ENCODE measurements around the gene OR2B2. TPM values are rescaled to one million over a fixed set of nuclear protein-coding genes. Genes with fewer than 3 reads are reported as not detected.

The OR2B2 gene
- polyA plus RNA-seq, 2 of the 4 experiments (the other 2 are of a cell fraction) = not detected

GRCh38 chr6:27891320-27891875 is 20.8 kb downstream of the OR2B2 start:
- Histone ChIP-seq H3K9me3 (no peaks in the 10 kb centered on the region), H3K4me2 (peak overlapping the region; percentile 94), H3K4me3 (peak overlapping the region; percentile 73), H3K4me1 (peaks cover 19% of the 10 kb centered on the region), H3K27ac (peak overlapping the region; percentile 87 to 96)
- FAIRE-seq = no peak
- WGBS (ENCODE audit: missing lambda C conversion rate) = 3% methylated on average over 7 of the region's 7 CpGs
- no peak for ATAC-seq
- DNase-seq (ENCODE audit: low read depth in 1 of 2, low spot score in 1 of 2) = no peak
- ChIA-PET CTCF (interaction anchor here (1.8 to 2.3 kb wide), 2 partner anchors 18 to 25 kb away, joined by 6 to 9 read pairs; a partner anchor contains a TSS), POLR2A (interaction anchor here (0.6 to 3.5 kb wide), 16 partner anchors 11 to 1767 kb away, joined by 3 to 114 read pairs (median 5); a partner anchor contains a TSS)
- no peak for TF ChIP-seq RNF2 (IDR thresholded peaks at IDR 0.05; ENCODE audit: borderline replicate concordance, low read depth)
- no peak for TF ChIP-seq RAD21 (conservative IDR thresholded peaks at IDR 0.05 in 1 of 2, IDR thresholded peaks at IDR 0.05 in 1 of 2)
- no peak for TF ChIP-seq JUNB (IDR thresholded peaks at IDR 0.05)
- no peak for TF ChIP-seq FOXS1 (CRISPR knock-in tag; IDR thresholded peaks at IDR 0.05)
- no peak for TF ChIP-seq SREBF2 (IDR thresholded peaks at IDR 0.05)
- TF ChIP-seq CEBPB (IDR thresholded peaks at IDR 0.05) = no peak
- no peak for TF ChIP-seq MAFK (IDR thresholded peaks at IDR 0.05; ENCODE audit: partially characterized antibody)
- TF ChIP-seq CHD4 (IDR thresholded peaks at IDR 0.05; ENCODE audit: borderline replicate concordance) = no peak
- no peak for TF ChIP-seq MAX (IDR thresholded peaks at IDR 0.05)
- TF ChIP-seq MYC (IDR thresholded peaks at IDR 0.05; ENCODE audit: borderline replicate concordance, low read length) = no peak
- no peak for TF ChIP-seq HDAC2 (IDR thresholded peaks at IDR 0.05)

- peak; percentile 60 to 70 for ATAC-seq
- H3K27ac ChIP-seq = peak overlapping the region; percentile 87 to 96
- peak; percentile 66 to 94 for DNase-seq (ENCODE audit: low read depth in 1 of 2, low spot score in 1 of 2)
- CTCF ChIA-PET = interaction anchor here (0.6 to 2.3 kb wide), 7 partner anchors 17 to 66 kb away, joined by 3 to 9 read pairs (median 4); a partner anchor contains a TSS
- POLR2A ChIA-PET = interaction anchor here (0.5 to 3.5 kb wide), 27 partner anchors 11 to 1766 kb away, joined by 3 to 114 read pairs (median 4); a partner anchor contains a TSS
- FAIRE-seq = no peak
- H3K9me3 ChIP-seq = no peaks in the 10 kb centered on the region
- H3K4me2 ChIP-seq = peak overlapping the region; percentile 94
- peaks cover 13% of the 10 kb centered on the region for H3K4me1 ChIP-seq
- WGBS (ENCODE audit: missing lambda C conversion rate) = 0% methylated on average over 14 of the region's 50 CpGs
- peak overlapping the region; percentile 73 for H3K4me3 ChIP-seq
- TF ChIP-seq POLR2A (IDR thresholded peaks at IDR 0.05; ENCODE audit: low read length) (peak; percentile 96), RFX5 (IDR thresholded peaks at IDR 0.05) (no peak), RNF2 (IDR thresholded peaks at IDR 0.05; ENCODE audit: borderline replicate concordance, low read depth) (peak; percentile 25; the same call in 1 of the 2 replicates), ZSCAN20 (CRISPR knock-in tag; IDR thresholded peaks at IDR 0.05) (no peak), FOSB (CRISPR knock-in tag; IDR thresholded peaks at IDR 0.05) (no peak), KDM1A (IDR thresholded peaks at IDR 0.05; ENCODE audit: low read depth) (no peak), USF2 (IDR thresholded peaks at IDR 0.05) (no peak), NFE2L2 (conservative IDR thresholded peaks at IDR 0.05; ENCODE audit: low read length) (no peak), ZC3H11A (IDR thresholded peaks at IDR 0.05) (no peak), BCL3 (IDR thresholded peaks at IDR 0.05) (peak; percentile 89; the same call in 2 of the 3 replicates), JUN (IDR thresholded peaks at IDR 0.05) (peak; percentile 69 to 94; a peak in 3 of 5 replicates), E2F6 (IDR thresholded peaks at IDR 0.05; ENCODE audit: borderline replicate concordance, low read depth) (peak; percentile 29; the same call in 1 of the 2 replicates), ZNF302 (CRISPR knock-in tag; IDR thresholded peaks at IDR 0.05) (no peak), MAX (IDR thresholded peaks at IDR 0.05) (peak; percentile 66; the same call in 1 of the 2 replicates), CTCF (IDR thresholded peaks at IDR 0.05) (0 out of 3 replicates have a peak, but pooled peaks have one; percentile 6), MAFK (IDR thresholded peaks at IDR 0.05; ENCODE audit: partially characterized antibody) (peak; percentile 8), FOXS1 (CRISPR knock-in tag; IDR thresholded peaks at IDR 0.05) (no peak)
Measured at GRCh38 chr6:27890445-27891319, 21.5 kb downstream of the OR2B2 start.
